ENCODE measurements around the gene SDK1.

DNA sequence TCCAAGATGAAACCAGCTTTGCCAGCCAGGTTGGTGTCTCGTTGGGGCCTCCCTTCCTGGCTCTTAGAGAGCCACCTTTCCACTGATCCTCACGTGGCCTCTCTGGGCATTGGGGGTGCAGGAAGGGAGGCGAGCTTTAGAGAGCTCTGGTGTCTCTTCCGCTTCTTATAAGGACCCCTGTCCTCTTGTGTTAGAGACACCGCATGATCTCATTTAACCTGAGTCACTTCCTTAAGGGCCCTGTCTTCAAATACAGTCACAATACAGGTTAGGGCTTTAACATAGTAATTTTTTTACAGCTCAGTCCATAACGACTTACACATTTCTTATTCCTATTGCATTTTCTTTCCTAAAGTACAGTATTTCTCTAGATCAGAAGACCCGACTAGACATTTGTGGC is 535.8 kb downstream of the SDK1 start:
- TF ChIP-seq POLR2AphosphoS5 (IDR thresholded peaks at IDR 0.05; ENCODE audit: low read length) (no peak), NFYA (IDR thresholded peaks at IDR 0.05; ENCODE audit: borderline replicate concordance, low read depth, low read length) (no peak), MEF2A (IDR thresholded peaks at IDR 0.05; ENCODE audit: insufficient read depth, low read depth, low read length) (no peak), POLR2A (IDR thresholded peaks at IDR 0.05; ENCODE audit: low read depth, low read length) (no peak), ZNF207 (IDR thresholded peaks at IDR 0.05; ENCODE audit: borderline replicate concordance) (no peak), POU2F2 (IDR thresholded peaks at IDR 0.05; ENCODE audit: borderline replicate concordance, low read depth, low read length) (no peak), YBX1 (IDR thresholded peaks at IDR 0.05) (no peak)
- TF ChIP-seq, protein P1, sequence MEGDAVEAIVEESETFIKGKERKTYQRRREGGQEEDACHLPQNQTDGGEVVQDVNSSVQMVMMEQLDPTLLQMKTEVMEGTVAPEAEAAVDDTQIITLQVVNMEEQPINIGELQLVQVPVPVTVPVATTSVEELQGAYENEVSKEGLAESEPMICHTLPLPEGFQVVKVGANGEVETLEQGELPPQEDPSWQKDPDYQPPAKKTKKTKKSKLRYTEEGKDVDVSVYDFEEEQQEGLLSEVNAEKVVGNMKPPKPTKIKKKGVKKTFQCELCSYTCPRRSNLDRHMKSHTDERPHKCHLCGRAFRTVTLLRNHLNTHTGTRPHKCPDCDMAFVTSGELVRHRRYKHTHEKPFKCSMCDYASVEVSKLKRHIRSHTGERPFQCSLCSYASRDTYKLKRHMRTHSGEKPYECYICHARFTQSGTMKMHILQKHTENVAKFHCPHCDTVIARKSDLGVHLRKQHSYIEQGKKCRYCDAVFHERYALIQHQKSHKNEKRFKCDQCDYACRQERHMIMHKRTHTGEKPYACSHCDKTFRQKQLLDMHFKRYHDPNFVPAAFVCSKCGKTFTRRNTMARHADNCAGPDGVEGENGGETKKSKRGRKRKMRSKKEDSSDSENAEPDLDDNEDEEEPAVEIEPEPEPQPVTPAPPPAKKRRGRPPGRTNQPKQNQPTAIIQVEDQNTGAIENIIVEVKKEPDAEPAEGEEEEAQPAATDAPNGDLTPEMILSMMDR (IDR thresholded peaks at IDR 0.05 in 2 of 3, conservative IDR thresholded peaks at IDR 0.05 in 1 of 3; ENCODE audit: control insufficient read depth in 2 of 3, extremely low read depth in 1 of 3, insufficient read depth in 1 of 3, low read depth in 3 of 3, low read length in 3 of 3): no peak
- TF ChIP-seq, protein P2, sequence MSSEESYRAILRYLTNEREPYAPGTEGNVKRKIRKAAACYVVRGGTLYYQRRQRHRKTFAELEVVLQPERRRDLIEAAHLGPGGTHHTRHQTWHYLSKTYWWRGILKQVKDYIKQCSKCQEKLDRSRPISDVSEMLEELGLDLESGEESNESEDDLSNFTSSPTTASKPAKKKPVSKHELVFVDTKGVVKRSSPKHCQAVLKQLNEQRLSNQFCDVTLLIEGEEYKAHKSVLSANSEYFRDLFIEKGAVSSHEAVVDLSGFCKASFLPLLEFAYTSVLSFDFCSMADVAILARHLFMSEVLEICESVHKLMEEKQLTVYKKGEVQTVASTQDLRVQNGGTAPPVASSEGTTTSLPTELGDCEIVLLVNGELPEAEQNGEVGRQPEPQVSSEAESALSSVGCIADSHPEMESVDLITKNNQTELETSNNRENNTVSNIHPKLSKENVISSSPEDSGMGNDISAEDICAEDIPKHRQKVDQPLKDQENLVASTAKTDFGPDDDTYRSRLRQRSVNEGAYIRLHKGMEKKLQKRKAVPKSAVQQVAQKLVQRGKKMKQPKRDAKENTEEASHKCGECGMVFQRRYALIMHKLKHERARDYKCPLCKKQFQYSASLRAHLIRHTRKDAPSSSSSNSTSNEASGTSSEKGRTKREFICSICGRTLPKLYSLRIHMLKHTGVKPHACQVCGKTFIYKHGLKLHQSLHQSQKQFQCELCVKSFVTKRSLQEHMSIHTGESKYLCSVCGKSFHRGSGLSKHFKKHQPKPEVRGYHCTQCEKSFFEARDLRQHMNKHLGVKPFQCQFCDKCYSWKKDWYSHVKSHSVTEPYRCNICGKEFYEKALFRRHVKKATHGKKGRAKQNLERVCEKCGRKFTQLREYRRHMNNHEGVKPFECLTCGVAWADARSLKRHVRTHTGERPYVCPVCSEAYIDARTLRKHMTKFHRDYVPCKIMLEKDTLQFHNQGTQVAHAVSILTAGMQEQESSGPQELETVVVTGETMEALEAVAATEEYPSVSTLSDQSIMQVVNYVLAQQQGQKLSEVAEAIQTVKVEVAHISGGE (CRISPR knock-in tag; IDR thresholded peaks at IDR 0.05): no peak

All from GM12878 (cell line).